ENCODE results near the gene DAPL1. TPM values are rescaled to one million over a fixed set of nuclear protein-coding genes. Genes with fewer than 3 reads are reported as not detected.

DAPL1 gene
- total RNA-seq, 1 donor from 2014 or later = not detected

DNA sequence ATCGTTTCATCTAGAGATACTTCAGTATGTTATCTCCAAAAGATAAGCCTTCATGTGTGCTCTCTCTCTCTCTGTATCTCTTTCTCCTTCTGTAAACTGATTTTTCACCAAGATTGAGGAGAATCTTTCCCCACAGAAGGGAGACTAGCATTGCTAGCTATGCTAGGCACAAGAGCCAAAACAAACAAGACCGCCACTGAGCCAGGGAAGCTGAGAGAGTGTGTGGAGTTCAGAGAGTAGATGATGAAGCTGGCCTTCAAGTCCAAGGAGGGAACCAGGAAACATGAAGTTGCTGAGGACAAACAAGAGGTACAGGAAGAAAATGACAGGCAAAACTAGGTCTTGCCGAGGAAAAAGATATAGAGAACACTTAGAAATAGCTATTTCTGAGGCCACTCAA lies 23.4 kb downstream of the DAPL1 start:
- no peak overlapping the region for H3K4me3 Mint-ChIP-seq
- peaks cover 14% of the 10 kb centered on the region for H3K4me1 Mint-ChIP-seq
- no peaks in the 10 kb centered on the region for H3K27me3 Mint-ChIP-seq (ENCODE audit: low read depth)
- TF ChIP-seq CTCF (conservative IDR thresholded peaks at IDR 0.05) = no peak
- H3K9me3 Mint-ChIP-seq = no peaks in the 10 kb centered on the region
- no peak overlapping the region for H3K27ac Mint-ChIP-seq (ENCODE audit: unreplicated experiment)
- DNase-seq (ENCODE audit: low read depth, low spot score) = no peak
- no peaks in the 10 kb centered on the region for H3K36me3 Mint-ChIP-seq (ENCODE audit: low read depth)

DNA sequence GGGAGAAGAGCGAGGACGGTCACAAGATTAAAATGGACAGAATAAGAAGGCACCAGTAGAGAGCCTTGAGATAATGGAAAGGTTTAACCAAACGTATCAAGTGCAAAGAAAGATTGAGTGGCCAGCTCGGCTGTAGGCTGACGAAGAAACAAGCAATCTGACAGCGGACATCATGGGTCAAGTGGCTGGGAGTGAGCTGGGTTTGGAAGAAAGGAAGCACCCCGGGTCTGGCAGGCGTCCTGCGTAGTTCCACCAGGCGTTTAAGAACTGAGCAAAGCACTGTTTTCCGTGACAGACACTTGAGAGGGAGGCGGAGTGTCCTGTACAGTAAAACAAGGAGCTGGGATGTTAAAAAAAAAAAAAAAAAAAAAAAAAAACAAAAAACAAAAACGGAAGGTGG lies 27.1 kb downstream of the DAPL1 start:
- no peak for TF ChIP-seq CTCF (conservative IDR thresholded peaks at IDR 0.05)
- Mint-ChIP-seq H3K27ac (ENCODE audit: unreplicated experiment) (no peak overlapping the region), H3K4me1 (peaks cover 14% of the 10 kb centered on the region)

DNA sequence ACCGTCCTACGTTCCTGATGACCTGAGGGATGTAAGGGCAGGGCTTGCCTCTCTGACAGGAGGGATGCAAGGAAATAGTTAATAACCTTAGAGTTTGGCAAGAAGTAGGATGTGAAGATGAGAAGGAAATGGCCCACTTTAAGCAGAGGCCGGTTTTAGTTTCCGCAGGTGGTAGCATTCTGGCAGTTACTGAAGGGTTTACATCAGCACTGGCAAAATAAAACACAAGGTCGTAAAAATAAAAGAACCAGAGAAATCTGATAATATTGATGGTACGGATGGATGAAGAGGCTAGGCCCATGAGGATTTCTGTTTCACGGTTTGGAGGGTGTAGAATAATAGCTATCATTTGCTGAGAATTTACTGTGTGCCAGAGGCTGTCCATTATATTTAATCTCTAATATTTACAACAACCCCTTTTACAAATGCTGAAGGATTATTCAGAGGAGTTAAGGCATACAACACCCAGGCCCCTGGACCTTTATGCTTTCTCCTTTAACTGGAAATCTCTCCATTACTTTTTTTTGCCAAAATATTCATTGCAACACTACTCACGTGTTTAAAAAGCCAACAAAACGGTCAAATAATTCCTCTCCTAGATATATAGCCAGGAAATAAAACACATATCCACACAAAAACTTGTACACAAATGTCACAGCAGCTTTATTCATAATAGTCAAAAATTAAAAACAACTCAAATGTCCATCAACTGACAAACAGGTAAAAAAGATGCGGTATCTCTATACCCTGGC lies 28.5 kb downstream of the DAPL1 start:
- Mint-ChIP-seq H3K4me3 (no peak overlapping the region), H3K4me1 (peaks cover 14% of the 10 kb centered on the region), H3K27me3 (ENCODE audit: low read depth) (no peaks in the 10 kb centered on the region), H3K36me3 (ENCODE audit: low read depth) (no peaks in the 10 kb centered on the region), H3K9me3 (no peaks in the 10 kb centered on the region), H3K27ac (ENCODE audit: unreplicated experiment) (no peak overlapping the region)
- DNase-seq (ENCODE audit: low read depth, low spot score) = no peak
- TF ChIP-seq CTCF (conservative IDR thresholded peaks at IDR 0.05) = no peak

More for the DNA sequence above, 27.1 kb downstream of the DAPL1 start:
- no peaks in the 10 kb centered on the region for H3K9me3 Mint-ChIP-seq
- no peaks in the 10 kb centered on the region for H3K27me3 Mint-ChIP-seq (ENCODE audit: low read depth)
- H3K36me3 Mint-ChIP-seq (ENCODE audit: low read depth) = no peaks in the 10 kb centered on the region
- no peak overlapping the region for H3K4me3 Mint-ChIP-seq
- no peak for DNase-seq (ENCODE audit: low read depth, low spot score)

- H3K4me3 Mint-ChIP-seq = no peak overlapping the region
- H3K27ac Mint-ChIP-seq (ENCODE audit: unreplicated experiment) = no peak overlapping the region
- no peak for DNase-seq (ENCODE audit: low read depth, low spot score)
- peaks cover 14% of the 10 kb centered on the region for H3K4me1 Mint-ChIP-seq
- no peaks in the 10 kb centered on the region for H3K36me3 Mint-ChIP-seq (ENCODE audit: low read depth)
- no peaks in the 10 kb centered on the region for H3K9me3 Mint-ChIP-seq
- TF ChIP-seq CTCF (conservative IDR thresholded peaks at IDR 0.05) = no peak
- no peaks in the 10 kb centered on the region for H3K27me3 Mint-ChIP-seq (ENCODE audit: low read depth)
Measured at GRCh38 chr2:158825021-158825420, 29.9 kb downstream of the DAPL1 start.

DNA sequence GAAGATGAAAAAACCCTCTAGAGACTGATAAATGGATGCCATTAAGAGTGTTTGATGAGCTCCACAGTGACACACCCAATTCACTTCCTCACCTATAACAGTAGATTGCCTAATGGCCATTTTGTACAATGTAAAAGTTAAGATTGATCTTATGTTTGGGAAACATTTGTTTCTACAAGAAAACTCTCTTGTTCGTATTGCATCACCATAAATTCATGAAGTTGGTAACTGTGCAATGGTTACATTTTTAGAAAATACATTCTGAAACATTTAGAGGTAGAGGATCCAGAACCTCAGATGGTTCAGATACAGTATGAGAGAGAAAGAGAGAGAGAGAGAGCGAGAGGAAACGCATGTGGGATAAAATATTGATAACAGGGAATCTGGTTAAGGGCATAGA lies 31.8 kb downstream of the DAPL1 start:
- no peak overlapping the region for H3K27ac Mint-ChIP-seq (ENCODE audit: unreplicated experiment)
- DNase-seq (ENCODE audit: low read depth, low spot score) = no peak
- H3K27me3 Mint-ChIP-seq (ENCODE audit: low read depth) = no peaks in the 10 kb centered on the region
- H3K4me1 Mint-ChIP-seq = peaks cover 6% of the 10 kb centered on the region
- H3K9me3 Mint-ChIP-seq = no peaks in the 10 kb centered on the region
- no peak for TF ChIP-seq CTCF (conservative IDR thresholded peaks at IDR 0.05)
- no peaks in the 10 kb centered on the region for H3K36me3 Mint-ChIP-seq (ENCODE audit: low read depth)
- no peak overlapping the region for H3K4me3 Mint-ChIP-seq
